HepG2 (cell line): Measurements from ENCODE around the gene PLD2. TPM values are rescaled to one million over a fixed set of nuclear protein-coding genes. Genes with fewer than 3 reads are reported as not detected.

Source experiments
- ATAC-seq: fragments of 200-7000 bp; cut with Tn5 transposase; 3 replicates; pipeline ENCODE4 v1.9.1; 2020; ENCODE audit warnings: mild to moderate bottlenecking, moderate library complexity
- BruUV-seq: library from RNA; stranded (reverse); fragments of 400-500 nt; replicated peaks from 2 replicates; lab custom pipeline; 2021; lab: Mats Ljungman, UMichigan
- CTCF ChIA-PET: fragments of 300-600 bp; formaldehyde crosslinking; extraction: SDS; loops from one replicate; lab custom pipeline; 2021; ENCODE audit warnings: low total read pairs, inconsistent platforms, low intra/inter-chr PET ratio; lab: Yijun Ruan, JAX
- POLR2A ChIA-PET: fragments of 350-600 bp; sonication (Branson Sonifier 250); formaldehyde crosslinking; loops from one replicate; lab custom pipeline; 2020; ENCODE audit warnings: antibody characterized with exemption, inconsistent platforms; lab: Yijun Ruan, JAX
- DNase-seq: peaks from one replicate; pipeline ENCODE4 v3.0.0-alpha.2; 2015; ENCODE audit warnings: low spot score
- FAIRE-seq: peaks from 3 replicates; lab custom pipeline; 2011; peaks lifted over from hg19 to GRCh38; lab: Jason Lieb, UNC
- H2AFZ ChIP-seq: one replicate; pipeline ENCODE4 v1.6.1; 2011; ENCODE audit warnings: low read length, inconsistent platforms
- H3K27ac ChIP-seq: fragments of 300-600 bp; 3 replicates; pipeline ENCODE4 v1.8.0; 2011; ENCODE audit warnings: mixed run types, mild to moderate bottlenecking, mixed read lengths, low read length, inconsistent platforms; ENCODE audit not compliant: insufficient read depth; ENCODE audit errors: extremely low read length
- H3K27me3 ChIP-seq, 2 experiments: fragments of 200-600 bp in 1 of 2; 2 replicates in 1 of 2; 3 replicates in 1 of 2; pipeline versions ENCODE4 v1.6.0 to v1.8.0; 2011; ENCODE audit warnings: low read length in 2 of 2, mild to moderate bottlenecking in 2 of 2, moderate library complexity in 2 of 2, inconsistent platforms in 1 of 2; ENCODE audit not compliant: insufficient read depth in 2 of 2, control insufficient read depth in 1 of 2
- H3K36me3 ChIP-seq, 2 experiments: fragments of 200-600 bp in 1 of 2; replicated peaks in 1 of 2; 2 replicates in 1 of 2; 3 replicates in 1 of 2; pipeline versions ENCODE4 v1.5.1 to v1.8.0; 2011; ENCODE audit warnings: low read length in 2 of 2, inconsistent platforms in 1 of 2; ENCODE audit not compliant: insufficient read depth in 2 of 2, control insufficient read depth in 1 of 2
- H3K4me1 ChIP-seq: 2 replicates; pipeline ENCODE4 v1.5.1; 2012; ENCODE audit warnings: low read length, inconsistent platforms; ENCODE audit not compliant: insufficient read depth
- H3K4me2 ChIP-seq: 2 replicates; pipeline ENCODE4 v1.6.0; 2011; ENCODE audit warnings: low read depth, low read length, inconsistent platforms
- H3K4me3 ChIP-seq, 3 experiments: fragments of 200-600 bp in 1 of 3; sonication (generic), shearing (Covaris generic) in 1 of 3; replicated peaks in 1 of 3; 2 replicates each; pipeline ENCODE4 v1.5.1; 2011 to 2016; ENCODE audit warnings: low read length in 3 of 3, inconsistent platforms in 2 of 3, low read depth in 2 of 3, mild to moderate bottlenecking in 2 of 3, control low read depth in 1 of 3, mixed read lengths in 1 of 3; ENCODE audit not compliant: insufficient read depth in 1 of 3
- H3K79me2 ChIP-seq: one replicate; pipeline ENCODE4 v1.6.1; 2011; ENCODE audit warnings: low read length, inconsistent platforms; ENCODE audit not compliant: insufficient read depth
- H3K9ac ChIP-seq: 2 replicates; pipeline ENCODE4 v1.6.0; 2011; ENCODE audit warnings: mild to moderate bottlenecking, low read depth, low read length, inconsistent platforms; ENCODE audit not compliant: insufficient read depth
- H3K9me3 ChIP-seq: 2 replicates; pipeline ENCODE4 v1.5.1; 2012; ENCODE audit warnings: mild to moderate bottlenecking, low read length
- H4K20me1 ChIP-seq: 2 replicates; pipeline ENCODE4 v1.6.0; 2011; ENCODE audit warnings: inconsistent platforms, mild to moderate bottlenecking, low read length, moderate library complexity; ENCODE audit not compliant: insufficient read depth
- BORCS8-MEF2B ChIP-seq: sonication (generic); formaldehyde crosslinking; IDR thresholded peaks from 2 replicates; pipeline ENCODE4 v1.8.0; 2022; ENCODE audit warnings: mild to moderate bottlenecking, missing genetic modification reagents
- CCAR2 ChIP-seq: fragments of 200-400 bp; formaldehyde crosslinking; optimal IDR thresholded peaks from 2 replicates; pipeline ENCODE3; 2018; ENCODE audit warnings: low read depth, mild to moderate bottlenecking, low read length, moderate library complexity
- CCDC6 ChIP-seq: sonication (generic); formaldehyde crosslinking; IDR thresholded peaks from 2 replicates; pipeline ENCODE4 v1.8.1; 2022; ENCODE audit warnings: mild to moderate bottlenecking, missing genetic modification reagents, moderate library complexity
- FOXA1 ChIP-seq, 2 experiments: fragments of 450-650 bp in 1 of 2; sonication (generic) in 1 of 2; formaldehyde crosslinking in 1 of 2; IDR thresholded peaks; 2 replicates each; pipeline versions ENCODE4 v1.4.0 to v1.6.1; 2016 to 2020; ENCODE audit warnings: missing genetic modification reagents in 1 of 2
- MEIS2 ChIP-seq: sonication (generic); formaldehyde crosslinking; IDR thresholded peaks from 2 replicates; pipeline ENCODE4 v1.9.0; 2021; ENCODE audit warnings: mild to moderate bottlenecking, missing genetic modification reagents
- MXD4 ChIP-seq: IDR thresholded peaks from 2 replicates; pipeline ENCODE4 v1.6.1; 2016; ENCODE audit warnings: mild to moderate bottlenecking, missing biosample characterization, missing genetic modification reagents
- NR2C2 ChIP-seq: sonication (generic); formaldehyde crosslinking; IDR thresholded peaks from 2 replicates; pipeline ENCODE4 v1.4.0; 2020; ENCODE audit warnings: missing genetic modification reagents, mild to moderate bottlenecking, moderate library complexity, borderline replicate concordance
- TBX3 ChIP-seq: fragments of 450-650 bp; IDR thresholded peaks from 2 replicates; pipeline ENCODE4 v1.6.1; 2017; ENCODE audit warnings: antibody characterized with exemption, mild to moderate bottlenecking, inconsistent platforms, borderline replicate concordance
- TRIM24 ChIP-seq: sonication (generic); formaldehyde crosslinking; IDR thresholded peaks from 2 replicates; pipeline ENCODE4 v1.8.0; 2022; ENCODE audit warnings: mild to moderate bottlenecking, missing genetic modification reagents
- ZFP36L2 ChIP-seq: sonication (generic); formaldehyde crosslinking; IDR thresholded peaks from 2 replicates; pipeline ENCODE4 v1.4.0; 2020; ENCODE audit warnings: missing genetic modification reagents
- ZNF121 ChIP-seq: sonication (generic); formaldehyde crosslinking; IDR thresholded peaks from 2 replicates; pipeline ENCODE4 v1.5.0; 2020; ENCODE audit warnings: mild to moderate bottlenecking, missing genetic modification reagents
- ZNF501 ChIP-seq: sonication (generic); formaldehyde crosslinking; IDR thresholded peaks from 2 replicates; pipeline ENCODE4 v1.5.1; 2020; ENCODE audit warnings: mild to moderate bottlenecking, moderate library complexity, missing genetic modification reagents
- ZNF552 ChIP-seq: sonication (generic); formaldehyde crosslinking; IDR thresholded peaks from 2 replicates; pipeline ENCODE4 v1.9.0; 2022; ENCODE audit warnings: missing genetic modification reagents, mild to moderate bottlenecking, borderline replicate concordance
- ZNF674 ChIP-seq: sonication (generic); formaldehyde crosslinking; IDR thresholded peaks from 2 replicates; pipeline ENCODE4 v1.5.0; 2020; ENCODE audit warnings: low read depth, mild to moderate bottlenecking, missing genetic modification reagents
- ZSCAN25 ChIP-seq: sonication (generic); formaldehyde crosslinking; IDR thresholded peaks from 2 replicates; pipeline ENCODE4 v1.8.0; 2022; ENCODE audit warnings: mild to moderate bottlenecking, missing genetic modification reagents
- WGBS: methylation state at CpG from one replicate; pipeline ENCODE4 v1.1.6; 2017; ENCODE audit warnings: low lambda C conversion rate; 5-methylcytosine and 5-hydroxymethylcytosine counted together
- in situ Hi-C: cut with HindIII; loops from 2 replicates; pipeline ENCODE4 v1.10.0; 2017; ENCODE audit warnings: low pct_unique_long_range_greater_than_20kb; ENCODE audit not compliant: extremely low pct_ligation_motif_present
- intact Hi-C: fragments of 100-400 bp; cut with micrococcal nuclease; formaldehyde crosslinking; loops from one replicate; pipeline ENCODE4 v1.10.0; 2022; ENCODE audit not compliant: unreplicated experiment
- polyA plus RNA-seq, 8 experiments: library from polyadenylated mRNA; depleted of rRNA in 3 of 8; stranded (reverse) in 7 of 8; unstranded in 1 of 8; fragments of >200 nt; fragmentation: Illumina TruSeq in 4 of 8; extraction: Trizol in 4 of 8; gene quantifications; 2 replicates each; pipeline versions ENCODE4 v1.2.1 to v1.2.3, GENCODE V29; 2011 to 2016; ENCODE audit warnings: low read depth in 4 of 8, missing spikeins in 1 of 8, mixed read lengths in 1 of 8; ENCODE audit not compliant: insufficient read depth in 1 of 8
- total RNA-seq, 5 experiments: library from RNA; depleted of rRNA; stranded (reverse); fragments of >200 nt; fragmentation: Illumina TruSeq; extraction: Trizol; gene quantifications; 2 replicates each; pipeline ENCODE4 v1.2.3, GENCODE V29; 2016; ENCODE audit warnings: low read depth in 1 of 5
- TF ChIP-seq, protein P1 (sequence below): sonication (generic); formaldehyde crosslinking; IDR thresholded peaks from 2 replicates; pipeline ENCODE4 v1.8.0; 2022; ENCODE audit warnings: missing genetic modification reagents, mild to moderate bottlenecking, inconsistent platforms, borderline replicate concordance
- TF ChIP-seq, protein P2 (sequence below): sonication (generic); formaldehyde crosslinking; IDR thresholded peaks from 2 replicates; pipeline ENCODE4 v1.5.0; 2020; ENCODE audit warnings: mild to moderate bottlenecking, low read depth, missing genetic modification reagents, borderline replicate concordance
- TF ChIP-seq, protein P3 (sequence below): sonication (generic); formaldehyde crosslinking; IDR thresholded peaks from 2 replicates; pipeline ENCODE4 v1.4.0; 2020; ENCODE audit warnings: missing genetic modification reagents, mild to moderate bottlenecking, borderline replicate concordance

The PLD2 gene
- total and polyA plus RNA-seq, 2 of the 13 experiments (the other 11 are each of a cell fraction or from before 2014, with no cell fraction given), result 13.4 to 29.7 TPM

DNA sequence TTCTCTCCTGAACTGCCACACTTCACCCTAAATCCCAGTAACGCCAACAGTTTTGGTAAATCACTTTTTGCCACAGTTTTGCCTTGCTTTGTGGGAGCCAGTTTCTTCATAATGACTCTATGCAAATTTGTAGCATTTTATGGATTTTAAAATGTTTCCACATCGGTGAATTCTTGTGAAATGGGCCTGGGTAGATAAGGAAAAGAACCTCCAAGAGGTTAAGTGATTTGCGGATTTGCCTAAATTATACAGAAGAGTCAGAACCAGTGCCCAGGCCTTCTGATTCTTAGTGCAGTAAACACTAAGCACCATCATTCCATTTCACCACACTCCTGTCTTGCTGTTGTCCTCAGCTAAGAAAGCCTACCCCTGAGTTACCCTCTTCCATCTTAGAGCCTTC is 44.1 kb downstream of the PLD2 start:
- CTCF ChIA-PET, result no interaction called here
- Histone ChIP-seq H3K36me3 (peaks cover 0 to 18% of the 10 kb centered on the region in 2 experiments; a peak in 3 of 5 replicates), H3K9ac (no peak overlapping the region), H2AFZ (no peak overlapping the region), H3K4me2 (no peak overlapping the region), H3K4me3 (no peak overlapping the region), H3K9me3 (no peaks in the 10 kb centered on the region), H3K79me2 (peaks cover 60% of the 10 kb centered on the region), H3K27ac (no peak overlapping the region), H4K20me1 (peaks cover 16% of the 10 kb centered on the region; the same call in 1 of the 2 replicates), H3K4me1 (peaks cover 53% of the 10 kb centered on the region), H3K27me3 (no peaks in the 10 kb centered on the region)
- POLR2A ChIA-PET, result interaction anchor here (0.7 kb wide), 1 partner anchor 330 kb away, joined by 3 read pairs; no protein-coding TSS in a partner anchor
- WGBS, result 89% methylated on average over 3 of the region's 3 CpGs
- intact Hi-C loops (no loop called here), in situ Hi-C loops (no loop called here)
- no TSS peak for BruUV-seq
- TF ChIP-seq TRIM24 (no peak), ZNF501 (CRISPR knock-in tag) (no peak), FOXA1 (IDR thresholded peaks at IDR 0.05) (no peak), FOXA1 (CRISPR knock-in tag; IDR thresholded peaks at IDR 0.05) (no peak), CCAR2 (no peak), ZNF121 (CRISPR knock-in tag) (no peak), NR2C2 (CRISPR knock-in tag) (no peak), TBX3 (no peak), ZSCAN25 (CRISPR knock-in tag) (no peak), ZFP36L2 (CRISPR knock-in tag) (no peak), ZNF552 (CRISPR knock-in tag) (no peak), MEIS2 (CRISPR knock-in tag) (no peak), CCDC6 (CRISPR knock-in tag) (no peak), ZNF674 (no peak), MXD4 (CRISPR knock-in tag) (no peak), BORCS8-MEF2B (CRISPR knock-in tag) (no peak)
- TF ChIP-seq, protein P1, sequence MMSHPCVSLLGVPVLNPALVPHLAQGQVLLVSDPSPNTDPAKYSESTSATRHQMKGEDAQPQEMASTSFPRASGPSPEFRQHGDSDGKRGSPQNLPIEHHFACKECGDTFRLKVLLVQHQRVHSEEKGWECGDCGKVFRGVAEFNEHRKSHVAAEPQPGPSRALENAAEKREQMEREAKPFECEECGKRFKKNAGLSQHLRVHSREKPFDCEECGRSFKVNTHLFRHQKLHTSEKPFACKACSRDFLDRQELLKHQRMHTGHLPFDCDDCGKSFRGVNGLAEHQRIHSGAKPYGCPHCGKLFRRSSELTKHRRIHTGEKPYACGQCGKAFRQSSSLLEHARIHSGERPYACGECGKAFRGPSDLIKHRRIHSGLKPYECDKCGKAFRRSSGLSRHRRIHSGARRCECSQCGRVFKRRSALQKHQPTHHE (CRISPR knock-in tag), result no peak
- TF ChIP-seq, protein P2, sequence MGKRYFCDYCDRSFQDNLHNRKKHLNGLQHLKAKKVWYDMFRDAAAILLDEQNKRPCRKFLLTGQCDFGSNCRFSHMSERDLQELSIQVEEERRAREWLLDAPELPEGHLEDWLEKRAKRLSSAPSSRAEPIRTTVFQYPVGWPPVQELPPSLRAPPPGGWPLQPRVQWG, result no peak
- TF ChIP-seq, protein P3, sequence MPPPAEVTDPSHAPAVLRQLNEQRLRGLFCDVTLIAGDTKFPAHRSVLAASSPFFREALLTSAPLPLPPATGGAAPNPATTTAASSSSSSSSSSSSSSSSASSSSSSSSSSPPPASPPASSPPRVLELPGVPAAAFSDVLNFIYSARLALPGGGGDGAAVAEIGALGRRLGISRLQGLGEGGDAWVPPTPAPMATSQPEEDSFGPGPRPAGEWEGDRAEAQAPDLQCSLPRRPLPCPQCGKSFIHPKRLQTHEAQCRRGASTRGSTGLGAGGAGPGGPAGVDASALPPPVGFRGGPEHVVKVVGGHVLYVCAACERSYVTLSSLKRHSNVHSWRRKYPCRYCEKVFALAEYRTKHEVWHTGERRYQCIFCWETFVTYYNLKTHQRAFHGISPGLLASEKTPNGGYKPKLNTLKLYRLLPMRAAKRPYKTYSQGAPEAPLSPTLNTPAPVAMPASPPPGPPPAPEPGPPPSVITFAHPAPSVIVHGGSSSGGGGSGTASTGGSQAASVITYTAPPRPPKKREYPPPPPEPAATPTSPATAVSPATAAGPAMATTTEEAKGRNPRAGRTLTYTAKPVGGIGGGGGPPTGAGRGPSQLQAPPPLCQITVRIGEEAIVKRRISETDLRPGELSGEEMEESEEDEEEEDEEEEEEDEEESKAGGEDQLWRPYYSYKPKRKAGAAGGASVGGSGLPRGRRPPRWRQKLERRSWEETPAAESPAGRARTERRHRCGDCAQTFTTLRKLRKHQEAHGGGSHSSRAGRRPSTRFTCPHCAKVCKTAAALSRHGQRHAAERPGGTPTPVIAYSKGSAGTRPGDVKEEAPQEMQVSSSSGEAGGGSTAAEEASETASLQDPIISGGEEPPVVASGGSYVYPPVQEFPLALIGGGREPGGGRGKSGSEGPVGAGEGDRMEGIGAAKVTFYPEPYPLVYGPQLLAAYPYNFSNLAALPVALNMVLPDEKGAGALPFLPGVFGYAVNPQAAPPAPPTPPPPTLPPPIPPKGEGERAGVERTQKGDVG (CRISPR knock-in tag), result no peak
- DNase-seq (no peak), FAIRE-seq (no peak), ATAC-seq (no peak)
